Activated CD4-positive, alpha-beta T cell treated with anti-CD3 and anti-CD28 coated beads, Interleukin-2, Interleukin-4, amounts not matched to agents 100 ng/mL and 50 ng/mL, durations not matched to agents 16 hours and 8 hours (primary cell): Measurements from ENCODE around the gene HILPDA.

Experiments
- DNase-seq: peaks from one replicate; pipeline ENCODE4 v3.0.0-alpha.2; 2020; ENCODE audit warnings: low spot score

Gene HILPDA

DNA sequence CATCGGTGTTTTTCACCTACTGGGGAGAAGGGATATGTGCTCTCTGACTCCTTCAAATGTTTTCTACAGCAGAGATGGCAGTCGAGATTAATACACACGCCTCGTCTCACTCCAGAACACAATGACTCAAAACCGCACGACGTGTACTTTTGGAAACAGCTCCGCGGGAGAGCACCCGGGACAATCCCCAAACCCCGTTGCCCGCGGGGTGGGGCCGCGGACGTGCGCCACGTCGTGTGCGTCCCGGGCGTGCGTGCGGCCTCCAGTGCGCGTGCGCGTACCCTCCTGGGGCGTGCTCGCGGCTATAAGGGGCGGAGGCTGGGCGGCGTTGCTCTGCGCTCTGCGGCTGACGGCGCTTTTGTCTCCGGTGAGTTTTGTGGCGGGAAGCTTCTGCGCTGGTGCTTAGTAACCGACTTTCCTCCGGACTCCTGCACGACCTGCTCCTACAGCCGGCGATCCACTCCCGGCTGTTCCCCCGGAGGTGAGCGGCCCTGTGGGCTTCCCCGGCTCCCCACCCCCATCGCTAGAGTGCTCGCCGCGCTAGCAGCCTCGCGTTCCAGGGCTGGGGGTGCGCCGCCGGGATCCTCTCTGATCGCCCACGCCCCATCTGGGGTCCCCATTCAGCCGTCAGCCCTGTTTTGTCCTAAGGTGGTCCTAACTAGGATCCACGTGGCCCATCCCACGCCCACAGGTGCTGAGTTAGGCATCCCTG lies at the start of gene HILPDA:
TSS of gene HILPDA (plus strand) at position 336 of the 712 bp plus-strand sequence. CDS start 1,391 bp downstream, outside the sequence.
- peak; percentile 96 for DNase-seq

GRCh38 chr7:128406314-128407232 lies 49.1 kb upstream of the HILPDA start:
- DNase-seq: no peak

GRCh38 chr7:128407233-128407589 lies 48.5 kb upstream of the HILPDA start:
- no peak for DNase-seq

- DNase-seq: no peak
Observed at GRCh38 chr7:128407751-128408708, 47.6 kb upstream of the HILPDA start.

DNA sequence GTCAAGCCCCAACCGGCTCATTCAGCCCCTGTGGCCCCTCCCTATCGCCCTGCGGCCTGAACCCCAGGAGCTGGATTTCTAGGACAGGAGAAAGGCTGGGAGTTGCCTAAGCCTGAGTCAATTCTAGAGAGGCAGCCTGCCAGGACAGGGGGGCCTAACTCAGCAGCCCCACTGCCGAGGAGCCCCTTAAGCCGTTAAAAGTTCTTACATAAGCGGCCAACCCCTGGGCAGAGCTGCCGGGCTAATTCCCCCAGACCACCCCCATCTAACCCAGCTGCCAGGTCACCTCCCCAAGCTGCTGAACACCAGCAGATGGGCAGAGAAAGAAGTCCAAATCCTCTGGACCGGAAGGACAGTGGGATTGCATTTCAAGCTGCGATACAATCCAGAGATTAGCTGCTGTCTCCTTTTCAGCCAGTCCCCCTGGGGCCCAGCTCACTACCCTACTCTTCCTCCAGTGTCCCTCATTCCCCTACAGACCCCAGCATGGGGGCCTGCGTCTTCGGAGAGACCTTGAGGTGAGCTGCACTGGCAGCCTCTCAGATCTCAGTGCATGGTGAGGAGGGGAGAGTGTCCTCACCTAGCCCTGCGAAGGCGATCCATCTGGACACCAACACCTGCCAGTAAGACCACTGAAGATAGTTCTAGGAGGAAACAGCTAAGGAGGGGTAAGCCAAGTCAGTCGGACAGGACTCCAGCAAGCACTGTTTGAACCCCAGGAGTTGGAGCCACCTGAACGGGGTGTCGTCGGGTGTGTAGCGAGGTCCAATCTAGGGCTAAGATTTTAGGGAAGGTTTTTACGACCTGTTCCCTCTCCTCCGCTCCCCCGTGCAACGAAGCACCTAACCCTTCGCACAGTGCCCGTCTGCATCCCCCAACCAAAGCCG lies 46.7 kb upstream of the HILPDA start:
- no peak for DNase-seq

DNA sequence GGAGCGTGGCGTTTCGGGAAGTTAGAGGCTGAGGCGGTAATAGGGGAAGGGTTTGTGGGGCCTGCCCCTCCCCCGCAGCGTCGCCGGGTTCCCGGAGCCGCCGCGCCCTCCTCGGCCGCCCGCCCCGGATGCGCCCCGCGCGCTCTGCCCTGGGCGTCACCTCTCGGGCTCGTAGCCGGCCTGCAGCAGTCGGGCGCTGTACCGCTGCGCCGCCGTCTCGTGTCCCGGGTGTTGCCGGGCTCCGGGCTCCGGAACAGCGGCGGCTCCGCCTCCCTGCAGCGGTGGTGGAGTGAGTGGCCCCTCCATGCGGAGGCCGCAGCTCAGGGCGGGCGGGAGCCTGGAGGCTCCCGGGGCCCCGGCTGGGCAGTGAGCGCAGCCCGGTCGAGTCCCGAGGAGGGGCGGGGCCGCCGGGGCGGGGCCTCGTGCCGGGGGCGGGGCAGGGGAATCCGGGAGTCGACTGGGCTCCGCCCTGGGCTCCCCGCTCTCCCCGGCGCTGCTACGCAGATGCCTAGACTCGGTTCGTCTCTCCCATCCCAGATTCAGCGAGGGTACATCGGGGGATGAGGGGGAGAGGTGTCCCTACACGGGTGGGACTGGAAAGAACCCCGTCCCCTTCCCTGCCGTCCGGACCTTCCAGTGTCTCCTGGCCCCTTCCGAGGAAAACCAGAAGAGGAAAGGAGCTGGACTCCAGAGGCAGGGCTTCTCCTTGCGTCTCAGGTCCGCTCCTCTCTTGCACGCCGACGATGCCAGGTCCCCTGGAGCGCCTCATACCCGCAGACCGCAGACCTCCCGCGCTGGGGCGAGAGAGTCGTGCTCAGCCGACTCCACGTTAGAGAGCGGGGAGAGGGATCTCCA lies 45.9 kb upstream of the HILPDA start, which contains the start of gene IMPDH1:
TSS of gene IMPDH1 (minus strand) at position 387 of the 855 bp plus-strand sequence. CDS start at position 306, 81 bp downstream.
- peak; percentile 80 for DNase-seq

DNA sequence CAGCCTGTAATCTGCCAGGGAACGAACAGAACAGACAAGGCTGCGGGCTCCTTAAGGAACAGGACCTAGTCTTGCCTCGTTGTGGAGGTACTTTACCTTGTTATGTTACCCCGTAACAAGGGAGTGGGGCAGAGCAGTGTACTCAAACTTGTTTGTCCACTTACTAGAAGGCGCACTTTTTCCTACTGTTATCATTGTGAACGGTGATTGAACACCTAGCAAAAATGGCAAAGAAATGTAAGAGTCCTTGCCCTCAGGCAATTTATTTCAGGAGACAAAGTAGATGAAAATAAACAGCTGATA lies 45.3 kb upstream of the HILPDA start:
- DNase-seq: no peak

GRCh38 chr7:128415217-128415785 lies 40.4 kb upstream of the HILPDA start:
- DNase-seq: no peak

- no peak for DNase-seq
Observed at GRCh38 chr7:128417071-128417470, 38.6 kb upstream of the HILPDA start.

- no peak for DNase-seq
Observed at GRCh38 chr7:128419257-128419656, 36.4 kb upstream of the HILPDA start.

DNA sequence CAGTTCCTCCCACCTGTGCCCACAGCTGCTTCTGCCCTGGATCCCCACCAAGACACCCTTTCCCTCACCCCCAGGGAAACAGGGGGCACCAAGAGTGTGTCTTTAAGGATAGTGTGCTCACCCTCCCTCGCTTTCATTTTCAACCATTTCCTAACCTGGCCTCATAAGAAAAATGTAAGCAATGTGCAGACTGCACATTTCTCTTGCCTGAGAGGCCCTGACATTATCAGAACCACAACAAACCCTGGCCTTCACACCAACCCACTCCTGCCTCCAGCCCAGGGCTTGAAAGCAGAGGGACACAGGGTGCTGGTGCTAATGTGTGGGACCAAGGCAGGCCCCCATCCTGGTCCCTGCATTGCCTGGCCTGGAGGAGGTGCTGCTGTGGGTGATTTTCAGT lies 34.9 kb upstream of the HILPDA start:
- no peak for DNase-seq

DNA sequence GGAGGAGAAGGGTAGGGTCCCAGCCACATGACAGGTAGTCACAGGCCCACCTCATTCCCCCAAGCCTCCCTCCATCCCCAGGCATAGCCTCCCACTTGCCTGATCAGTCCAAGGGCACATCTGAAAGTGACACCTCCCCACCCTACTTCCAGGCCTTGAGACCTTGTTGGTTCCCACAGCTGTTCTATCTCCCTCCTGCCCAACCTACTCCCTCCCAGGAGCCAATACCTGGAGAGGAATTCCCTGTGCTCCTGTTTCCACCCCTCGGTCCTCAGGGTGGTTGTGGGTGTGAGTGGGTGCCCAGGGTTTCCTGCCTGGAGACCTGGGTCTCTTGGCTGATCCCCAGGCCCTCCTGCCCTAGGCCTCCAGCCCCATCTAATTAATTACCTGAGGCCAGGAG lies 34.3 kb upstream of the HILPDA start:
- no peak for DNase-seq

DNA sequence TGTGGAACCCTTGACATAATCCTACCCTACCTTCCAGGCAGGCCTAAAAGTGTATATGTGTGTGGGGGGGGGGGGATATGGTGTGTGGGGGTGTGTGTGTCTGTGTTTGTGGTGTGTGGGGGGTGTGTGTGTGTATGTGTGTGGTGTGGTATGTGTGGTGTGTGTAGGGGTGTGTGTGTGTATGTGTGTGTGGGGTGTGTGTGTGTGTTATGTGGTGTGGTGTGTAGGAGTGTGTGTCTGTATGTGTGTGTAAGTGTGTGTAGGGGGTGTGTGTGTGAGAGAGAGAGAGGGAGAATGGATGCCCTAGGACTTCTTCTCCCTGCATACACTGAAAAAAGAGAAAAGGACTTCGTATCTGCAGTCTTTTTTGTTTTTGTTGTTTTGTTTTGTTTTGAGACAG lies 33.6 kb upstream of the HILPDA start:
- DNase-seq: no peak

GRCh38 chr7:128422842-128423241 lies 32.8 kb upstream of the HILPDA start:
- DNase-seq: no peak

DNA sequence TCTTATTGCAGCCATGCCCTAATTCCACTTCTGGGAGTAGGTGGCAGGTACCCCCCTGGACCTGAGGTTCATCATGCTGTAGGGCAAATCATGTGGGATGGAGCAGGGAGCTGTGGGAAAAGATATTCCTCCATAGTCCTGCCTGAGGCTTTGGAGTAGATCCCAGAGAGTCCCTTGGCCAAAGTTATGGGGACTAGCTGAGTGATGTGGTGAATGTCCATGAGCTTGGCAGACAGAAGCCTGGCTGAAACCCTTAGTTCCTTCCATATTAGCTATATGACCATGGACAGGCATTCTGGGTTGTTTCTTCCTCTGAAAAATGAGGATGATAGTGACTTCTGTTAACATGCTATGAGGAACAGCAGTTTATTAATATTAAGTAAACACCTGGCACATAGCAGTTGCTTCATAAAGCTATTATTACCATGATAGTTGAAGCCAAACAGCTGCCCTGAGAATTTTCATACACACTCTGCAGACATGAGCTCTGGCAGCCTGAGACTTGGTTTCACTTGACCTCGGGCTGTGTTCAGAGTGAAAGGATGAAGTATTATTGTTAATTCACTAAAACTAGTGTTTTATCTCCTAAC lies 30.9 kb upstream of the HILPDA start:
- no peak for DNase-seq

DNA sequence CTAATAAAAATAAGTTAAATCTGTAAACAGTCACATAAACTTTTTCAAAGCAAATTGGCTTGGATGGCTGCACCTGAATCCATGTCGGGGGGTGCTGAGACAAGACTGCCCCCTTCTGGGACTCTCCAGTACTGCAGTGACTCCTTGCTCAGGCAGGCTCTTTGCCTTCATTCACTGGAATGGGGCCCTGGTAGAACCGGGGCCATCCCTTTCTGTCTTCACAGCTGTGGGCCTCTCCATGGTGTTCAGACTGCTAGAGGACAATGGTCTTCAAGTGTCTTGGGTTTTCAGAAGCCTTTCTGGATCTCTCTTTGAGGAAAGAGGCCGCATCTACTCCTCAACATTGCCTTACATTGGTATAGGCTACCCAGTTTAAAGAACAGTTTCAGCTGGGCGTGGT lies 29.8 kb upstream of the HILPDA start:
- peak; percentile 79 for DNase-seq

GRCh38 chr7:128427289-128427891 lies 28.3 kb upstream of the HILPDA start:
- DNase-seq: peak; percentile 65

DNA sequence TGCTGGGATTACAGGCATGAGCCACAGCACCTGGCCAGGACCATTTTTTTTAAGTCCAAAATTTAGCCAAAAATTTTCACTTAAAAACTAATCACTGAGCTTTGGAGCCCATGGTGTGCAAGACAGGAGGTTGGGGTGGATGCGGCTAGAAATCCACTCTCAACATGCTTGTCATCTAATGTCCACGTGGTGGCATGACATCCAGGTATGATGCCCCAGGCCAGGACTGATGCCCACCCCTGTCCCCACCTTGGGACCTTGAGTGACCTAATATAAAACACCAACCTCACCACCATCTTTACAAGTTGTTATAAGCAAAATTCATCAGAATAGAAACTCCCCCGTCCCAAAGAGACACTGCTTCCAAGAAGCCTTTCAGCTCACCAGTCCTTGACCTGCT lies 25.5 kb upstream of the HILPDA start:
- DNase-seq: no peak

- no peak for DNase-seq
Observed at GRCh38 chr7:128431221-128431620, 24.5 kb upstream of the HILPDA start.
